Measurements from ENCODE around the gene GSG1.

Gene GSG1

GRCh38 chr12:13147688-13148484 is 44.4 kb upstream of the GSG1 start:
- Histone ChIP-seq H3K27me3 (ENCODE audit: insufficient read depth, poor library complexity, severe bottlenecking) (no peaks in the 10 kb centered on the region), H3K4me3 (replicated peaks; ENCODE audit: insufficient read depth, low read length) (no peak overlapping the region), H3K27ac (replicated peaks) (no peak overlapping the region)
- no peak for DNase-seq (ENCODE audit: low read depth in 1 of 2, low spot score in 1 of 2)
- TF ChIP-seq GABPA (IDR thresholded peaks at IDR 0.05; ENCODE audit: low read depth) (no peak), REST (IDR thresholded peaks at IDR 0.05; ENCODE audit: insufficient replicate concordance, low read depth) (no peak), CTCF (IDR thresholded peaks at IDR 0.05; ENCODE audit: insufficient read depth, low read length) (no peak), POLR2AphosphoS5 (IDR thresholded peaks at IDR 0.05; ENCODE audit: low read depth) (no peak), SPI1 (IDR thresholded peaks at IDR 0.05; ENCODE audit: borderline replicate concordance, low read depth) (no peak)

GRCh38 chr12:13146336-13146938 is 43.0 kb upstream of the GSG1 start:
- DNase-seq (ENCODE audit: low read depth in 1 of 2, low spot score in 1 of 2): no peak
- Histone ChIP-seq H3K27me3 (ENCODE audit: insufficient read depth, poor library complexity, severe bottlenecking) (no peaks in the 10 kb centered on the region), H3K4me3 (replicated peaks; ENCODE audit: insufficient read depth, low read length) (no peak overlapping the region), H3K27ac (replicated peaks) (no peak overlapping the region)
- TF ChIP-seq SPI1 (IDR thresholded peaks at IDR 0.05; ENCODE audit: borderline replicate concordance, low read depth) (no peak), POLR2AphosphoS5 (IDR thresholded peaks at IDR 0.05; ENCODE audit: low read depth) (no peak), REST (IDR thresholded peaks at IDR 0.05; ENCODE audit: insufficient replicate concordance, low read depth) (no peak), CTCF (IDR thresholded peaks at IDR 0.05; ENCODE audit: insufficient read depth, low read length) (no peak), GABPA (IDR thresholded peaks at IDR 0.05; ENCODE audit: low read depth) (no peak)

GRCh38 chr12:13144266-13144828 is 40.9 kb upstream of the GSG1 start:
- Histone ChIP-seq H3K4me3 (replicated peaks; ENCODE audit: insufficient read depth, low read length) (no peak overlapping the region), H3K27me3 (ENCODE audit: insufficient read depth, poor library complexity, severe bottlenecking) (no peaks in the 10 kb centered on the region), H3K27ac (replicated peaks) (peak overlapping the region; percentile 24)
- DNase-seq (ENCODE audit: low read depth in 1 of 2, low spot score in 1 of 2): peak in 1 of 2 experiments; percentile 39
- peak; percentile 82 for TF ChIP-seq SPI1 (IDR thresholded peaks at IDR 0.05; ENCODE audit: borderline replicate concordance, low read depth)
- no peak for TF ChIP-seq CTCF (IDR thresholded peaks at IDR 0.05; ENCODE audit: insufficient read depth, low read length)
- no peak for TF ChIP-seq POLR2AphosphoS5 (IDR thresholded peaks at IDR 0.05; ENCODE audit: low read depth)
